Urothelium cell line (cell line): ENCODE measurements around the gene TNFAIP8L1.

ENCODE experiments used
- DNase-seq: peaks from one replicate; pipeline ENCODE4 v3.0.0; 2011; ENCODE audit warnings: low spot score, mixed read lengths
- FAIRE-seq: peaks from 2 replicates; lab custom pipeline; 2011; peaks lifted over from hg19 to GRCh38; lab: Jason Lieb, UNC

TNFAIP8L1 gene

DNA sequence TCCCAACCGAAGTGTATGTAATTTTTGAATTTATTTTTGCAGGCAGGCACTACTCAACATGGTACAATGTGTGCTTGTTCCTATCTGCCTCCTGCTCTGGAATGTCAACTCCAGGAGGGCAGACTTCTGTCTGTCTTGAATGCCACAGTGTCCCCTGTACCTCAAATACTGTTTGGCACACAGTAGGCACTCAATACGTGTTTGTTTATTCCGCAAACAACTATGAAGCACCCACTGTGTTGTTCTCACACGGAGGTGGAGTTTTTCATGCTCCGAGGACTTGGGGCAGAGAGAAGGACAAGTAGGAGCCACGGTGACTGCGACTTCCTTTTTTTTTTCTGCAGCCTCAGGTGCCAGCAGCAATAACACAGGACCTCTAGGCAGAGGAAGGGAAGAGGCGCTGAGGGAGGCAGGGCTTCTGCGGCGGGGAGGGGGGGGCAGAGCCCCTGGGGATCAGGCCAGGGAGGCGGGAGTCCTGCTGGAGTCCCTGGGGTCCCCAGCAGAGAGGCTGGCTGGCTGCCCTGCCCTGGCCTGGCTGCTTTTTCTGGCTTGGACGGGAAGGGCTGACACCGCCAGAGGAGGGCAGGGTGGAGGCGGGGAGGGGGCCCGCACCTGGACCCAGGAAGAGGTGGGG lies 29.3 kb upstream of the TNFAIP8L1 start:
- DNase-seq (no peak), FAIRE-seq (no peak)

GRCh38 chr19:4613254-4613751 lies 26.0 kb upstream of the TNFAIP8L1 start:
- DNase-seq = no peak
- no peak for FAIRE-seq

DNA sequence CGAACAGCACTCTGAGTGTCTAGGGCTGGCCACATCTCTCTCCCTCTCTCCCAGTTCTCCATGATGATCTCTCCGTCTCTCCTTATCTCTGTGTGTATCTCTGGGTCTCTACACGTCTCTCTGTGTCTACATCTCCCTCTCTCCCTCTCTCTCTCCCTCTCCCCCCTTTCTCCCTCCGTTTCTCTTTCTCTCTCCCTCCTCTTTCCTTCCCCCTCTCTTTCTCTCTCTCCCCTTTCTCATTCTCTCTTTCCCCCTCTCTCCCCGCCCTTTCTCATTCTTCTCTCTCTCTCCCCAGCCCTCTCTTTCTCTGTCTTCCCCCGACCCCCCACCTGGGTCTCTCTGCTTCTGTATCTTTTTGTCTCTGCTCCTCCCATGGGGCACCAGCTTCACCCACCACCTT lies 21.3 kb upstream of the TNFAIP8L1 start:
- FAIRE-seq = no peak
- DNase-seq = no peak

- no peak for FAIRE-seq
- no peak for DNase-seq
These were observed 19.5 kb upstream of the TNFAIP8L1 start for GRCh38 chr19:4619668-4620294.

DNA sequence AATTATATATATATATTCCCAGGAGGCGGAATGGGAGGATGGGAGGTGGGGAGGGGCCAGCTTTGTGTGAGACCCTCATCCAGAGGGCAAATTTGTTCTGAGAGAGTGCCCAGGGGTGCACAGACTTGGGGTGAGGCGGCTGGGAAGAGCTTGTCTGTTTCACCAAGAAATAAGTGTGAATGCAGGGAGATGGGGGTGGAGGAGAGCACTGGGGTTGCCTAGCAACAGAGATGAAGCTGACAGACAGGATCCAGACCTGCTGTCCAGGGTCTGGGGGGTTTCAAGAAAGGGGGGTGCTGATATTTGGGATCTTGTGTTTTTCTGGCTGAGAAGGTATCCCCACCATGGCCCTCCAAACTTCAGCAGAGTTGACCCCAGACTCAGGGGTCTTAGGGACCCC lies 18.6 kb upstream of the TNFAIP8L1 start:
- DNase-seq = no peak
- no peak for FAIRE-seq

- FAIRE-seq (no peak), DNase-seq (no peak)
These were observed 16.5 kb upstream of the TNFAIP8L1 start for GRCh38 chr19:4622695-4623421.

- FAIRE-seq (no peak), DNase-seq (no peak)
These were observed 15.0 kb upstream of the TNFAIP8L1 start for GRCh38 chr19:4624301-4624700.

DNA sequence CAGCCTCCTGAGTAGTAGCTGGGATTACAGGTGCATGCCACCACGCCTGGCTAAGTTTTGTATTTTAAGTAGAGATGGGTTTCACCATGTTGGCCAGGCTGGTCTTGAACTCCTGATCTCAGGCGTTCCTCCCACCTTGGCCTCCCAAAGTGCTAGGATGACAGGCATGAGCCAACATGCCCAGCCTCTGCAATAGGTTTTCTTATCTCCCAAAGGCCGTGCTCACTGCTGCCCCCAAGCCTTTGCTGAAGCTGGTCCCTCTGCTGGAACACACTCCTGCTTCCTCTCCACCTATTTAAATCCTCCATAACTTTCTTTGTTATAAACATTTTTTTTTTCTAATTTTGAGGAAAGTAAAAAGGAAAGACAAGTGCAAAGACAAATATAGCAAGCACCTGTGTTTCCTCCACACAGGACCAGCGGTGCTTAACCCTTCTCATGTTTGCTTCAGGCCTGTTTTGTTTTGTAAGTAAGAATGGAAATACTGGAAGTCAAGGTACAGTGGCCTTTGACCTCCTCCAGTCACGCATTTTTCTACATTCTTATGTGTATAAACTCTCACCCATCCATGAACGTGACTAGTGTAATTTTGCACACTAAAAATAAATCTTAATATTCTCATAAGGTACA lies 14.5 kb upstream of the TNFAIP8L1 start:
- no peak for FAIRE-seq
- DNase-seq = no peak

- DNase-seq = peak; percentile 71
- FAIRE-seq = no peak
These were observed 6.0 kb upstream of the TNFAIP8L1 start for GRCh38 chr19:4633140-4633967.

DNA sequence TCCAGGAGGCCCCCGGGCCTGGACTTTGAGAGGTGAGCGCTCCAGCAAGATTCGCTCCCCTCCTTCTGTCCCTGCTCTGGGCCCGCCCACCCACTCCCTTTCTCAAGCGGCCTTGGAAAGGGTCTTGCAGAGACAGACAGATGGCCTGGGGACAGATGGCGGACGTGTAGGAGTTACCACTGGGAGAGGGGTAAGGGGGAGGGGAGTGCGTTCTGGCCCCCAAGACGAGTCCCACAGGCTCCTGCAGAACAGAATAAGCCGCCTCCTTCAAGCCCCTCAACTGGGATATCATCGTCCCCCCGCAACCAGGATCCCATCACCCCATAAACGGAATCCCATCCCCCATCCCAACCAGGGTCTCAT lies 3.6 kb upstream of the TNFAIP8L1 start:
- no peak for DNase-seq
- FAIRE-seq = no peak

GRCh38 chr19:4636151-4636717 lies 3.1 kb upstream of the TNFAIP8L1 start:
- DNase-seq (peak; percentile 74), FAIRE-seq (no peak)

- no peak for FAIRE-seq
- no peak for DNase-seq
These were observed 2.6 kb upstream of the TNFAIP8L1 start for GRCh38 chr19:4636761-4637160.

GRCh38 chr19:4638317-4638716 lies 999 bp upstream of the TNFAIP8L1 start:
- FAIRE-seq = no peak

GRCh38 chr19:4639531-4640246 lies 373 bp downstream of the TNFAIP8L1 start:
- DNase-seq (no peak), FAIRE-seq (no peak)

More at GRCh38 chr19:4638317-4638716, 999 bp upstream of the TNFAIP8L1 start:
- DNase-seq = no peak

DNA sequence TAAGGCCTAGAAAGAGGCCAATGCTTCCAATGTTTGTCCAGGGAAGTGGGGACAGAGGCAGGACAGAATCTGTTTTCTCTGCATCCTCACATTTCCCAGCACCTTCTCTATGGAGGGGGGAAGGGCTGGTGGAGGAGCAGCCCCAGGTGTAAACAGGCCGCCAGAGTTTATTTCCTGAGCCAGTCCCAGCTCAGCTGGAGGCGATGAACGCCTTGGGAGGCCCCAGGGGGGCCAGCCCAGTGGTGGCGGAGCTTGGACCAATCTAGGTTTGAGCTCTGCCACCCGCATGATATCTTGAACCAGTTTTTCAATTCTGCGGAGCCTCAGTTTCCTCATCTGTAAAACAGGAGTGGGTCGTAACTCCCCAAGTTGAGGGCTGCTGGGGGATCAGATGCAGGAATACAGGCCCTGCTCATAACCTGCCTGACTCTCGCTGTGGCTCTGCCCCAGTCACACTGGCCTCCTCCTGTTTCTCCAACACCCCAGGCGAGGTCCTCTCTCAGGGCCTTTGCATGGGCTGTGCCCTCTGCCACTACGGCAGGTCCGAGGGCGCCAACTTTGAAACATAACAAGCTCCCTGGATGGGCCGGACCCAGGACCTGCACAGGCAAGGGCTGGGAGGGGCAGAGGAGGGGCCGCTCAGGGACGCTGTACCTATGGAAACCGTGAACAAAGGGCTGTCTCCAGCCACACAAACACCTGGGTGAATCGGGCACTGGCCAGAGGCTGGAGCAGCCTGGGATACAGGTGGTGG lies 1.1 kb downstream of the TNFAIP8L1 start:
- FAIRE-seq (no peak), DNase-seq (no peak)

GRCh38 chr19:4641132-4641531 lies 1.8 kb downstream of the TNFAIP8L1 start:
- no peak for DNase-seq

DNA sequence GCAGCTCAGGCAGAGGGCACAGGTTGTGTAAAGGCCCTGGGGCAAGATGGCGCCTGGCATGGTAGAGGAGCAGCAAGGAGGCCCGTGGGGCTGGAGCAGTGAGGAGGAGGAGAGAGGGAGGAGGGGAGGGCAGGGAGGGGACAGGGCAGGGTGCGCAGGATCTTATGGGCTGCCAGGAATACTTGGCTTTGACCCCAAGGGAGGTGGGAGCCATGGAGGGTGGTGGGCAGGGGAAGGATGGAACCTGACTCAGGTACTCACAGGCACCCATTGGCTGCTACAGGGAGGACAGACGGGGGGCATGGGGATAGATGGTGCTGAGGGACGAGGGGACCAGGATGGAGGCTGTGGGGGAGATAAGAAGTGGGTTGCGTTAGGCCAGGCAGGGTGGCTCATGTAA lies 3.3 kb downstream of the TNFAIP8L1 start:
- FAIRE-seq (no peak), DNase-seq (no peak)

More at GRCh38 chr19:4641132-4641531, 1.8 kb downstream of the TNFAIP8L1 start:
- no peak for FAIRE-seq

GRCh38 chr19:4645718-4646117 lies 6.4 kb downstream of the TNFAIP8L1 start:
- no peak for FAIRE-seq
- no peak for DNase-seq
